ENCODE results near the gene SUGCT. TPM values are rescaled to one million over a fixed set of nuclear protein-coding genes. Genes with fewer than 3 reads are reported as not detected.

The SUGCT gene
- total RNA-seq, 1 donor from 2014 or later = not detected

GRCh38 chr7:40316176-40316575 is 181.4 kb downstream of the SUGCT start:
- intact Hi-C loops (cut with micrococcal nuclease) = no loop called here

- intact Hi-C loops (cut with micrococcal nuclease) = loop anchor here (5.0 to 10.0 kb wide), 2 partner anchors 280 to 1382 kb away; no protein-coding TSS in a partner anchor
Observed at GRCh38 chr7:40324914-40325313, 190.1 kb downstream of the SUGCT start.

GRCh38 chr7:40327113-40327512 is 192.3 kb downstream of the SUGCT start:
- intact Hi-C loops (cut with micrococcal nuclease) = loop anchor here (5.0 to 10.0 kb wide), 2 partner anchors 278 to 1380 kb away; no protein-coding TSS in a partner anchor

GRCh38 chr7:40327873-40328272 is 193.1 kb downstream of the SUGCT start:
- intact Hi-C loops (cut with micrococcal nuclease) = loop anchor here (5.0 to 10.0 kb wide), 2 partner anchors 277 to 1379 kb away; no protein-coding TSS in a partner anchor

GRCh38 chr7:40329601-40330153 is 194.9 kb downstream of the SUGCT start:
- intact Hi-C loops (cut with micrococcal nuclease) = loop anchor here (5.0 to 10.0 kb wide), 2 partner anchors 275 to 1378 kb away; no protein-coding TSS in a partner anchor

GRCh38 chr7:40330408-40330807 is 195.6 kb downstream of the SUGCT start:
- intact Hi-C loops (cut with micrococcal nuclease) = no loop called here

GRCh38 chr7:40331915-40332314 is 197.1 kb downstream of the SUGCT start:
- intact Hi-C loops (cut with micrococcal nuclease) = no loop called here

- intact Hi-C loops (cut with micrococcal nuclease) = no loop called here
Observed at GRCh38 chr7:40332516-40332915, 197.7 kb downstream of the SUGCT start.

- intact Hi-C loops (cut with micrococcal nuclease) = no loop called here
Observed at GRCh38 chr7:40341836-40342235, 207.0 kb downstream of the SUGCT start.

GRCh38 chr7:40346554-40346953 is 211.7 kb downstream of the SUGCT start:
- intact Hi-C loops (cut with micrococcal nuclease) = no loop called here

GRCh38 chr7:40348126-40348728 is 213.4 kb downstream of the SUGCT start:
- intact Hi-C loops (cut with micrococcal nuclease) = no loop called here

GRCh38 chr7:40350100-40350499 is 215.3 kb downstream of the SUGCT start:
- intact Hi-C loops (cut with micrococcal nuclease) = no loop called here

GRCh38 chr7:40354711-40355110 is 219.9 kb downstream of the SUGCT start:
- intact Hi-C loops (cut with micrococcal nuclease) = no loop called here

- intact Hi-C loops (cut with micrococcal nuclease) = no loop called here
Observed at GRCh38 chr7:40356312-40356711, 221.5 kb downstream of the SUGCT start.

- intact Hi-C loops (cut with micrococcal nuclease) = no loop called here
Observed at GRCh38 chr7:40356871-40357709, 222.3 kb downstream of the SUGCT start.

- intact Hi-C loops (cut with micrococcal nuclease) = no loop called here
Observed at GRCh38 chr7:40369641-40370277, 235.0 kb downstream of the SUGCT start.

GRCh38 chr7:40371806-40372440 is 237.1 kb downstream of the SUGCT start:
- intact Hi-C loops (cut with micrococcal nuclease) = no loop called here

GRCh38 chr7:40374575-40374974 is 239.8 kb downstream of the SUGCT start:
- intact Hi-C loops (cut with micrococcal nuclease) = no loop called here

- intact Hi-C loops (cut with micrococcal nuclease) = no loop called here
Observed at GRCh38 chr7:40380111-40380510, 245.3 kb downstream of the SUGCT start.

- intact Hi-C loops (cut with micrococcal nuclease) = no loop called here
Observed at GRCh38 chr7:40382145-40382544, 247.3 kb downstream of the SUGCT start.

- intact Hi-C loops (cut with micrococcal nuclease) = no loop called here
Observed at GRCh38 chr7:40393660-40394059, 258.9 kb downstream of the SUGCT start.
